ENCODE measurements around the gene SERPINI1. TPM values are rescaled to one million over a fixed set of nuclear protein-coding genes. Genes with fewer than 3 reads are reported as not detected.

SERPINI1 gene
- total and polyA plus RNA-seq, 10 donors: 5.3 to 13.6 (median 9.0) TPM

Small RNA genes within 50 kb of the gene (small RNA-seq; reads per million reads assigned to genes)
- 0 reads per million in 4 donors for gene HMGN1P8

Other genes starting within 250 kb of the SERPINI1 start
- 10 to 100 TPM in 1 of 7 donors, 1 to 10 TPM in 6; 1.1 to 10.6 (median 1.6) TPM for gene WDR49, start 81.8 kb upstream of the SERPINI1 start, total RNA-seq
- gene WDR49, start 81.8 kb upstream of the SERPINI1 start, polyA plus RNA-seq: under 1 TPM; 0.04 to 0.13 (median 0.06) TPM
- 10 to 100 TPM; 47.1 to 94.5 (median 51.2) TPM for gene PDCD10, start 829 bp upstream of the SERPINI1 start, total RNA-seq
- gene PDCD10, start 829 bp upstream of the SERPINI1 start, polyA plus RNA-seq: 10 to 100 TPM; 25.5 to 49.1 (median 43.0) TPM

All from spleen (tissue), 11 donors.